ENCODE measurements around the gene ADORA2B.

The ADORA2B gene

DNA sequence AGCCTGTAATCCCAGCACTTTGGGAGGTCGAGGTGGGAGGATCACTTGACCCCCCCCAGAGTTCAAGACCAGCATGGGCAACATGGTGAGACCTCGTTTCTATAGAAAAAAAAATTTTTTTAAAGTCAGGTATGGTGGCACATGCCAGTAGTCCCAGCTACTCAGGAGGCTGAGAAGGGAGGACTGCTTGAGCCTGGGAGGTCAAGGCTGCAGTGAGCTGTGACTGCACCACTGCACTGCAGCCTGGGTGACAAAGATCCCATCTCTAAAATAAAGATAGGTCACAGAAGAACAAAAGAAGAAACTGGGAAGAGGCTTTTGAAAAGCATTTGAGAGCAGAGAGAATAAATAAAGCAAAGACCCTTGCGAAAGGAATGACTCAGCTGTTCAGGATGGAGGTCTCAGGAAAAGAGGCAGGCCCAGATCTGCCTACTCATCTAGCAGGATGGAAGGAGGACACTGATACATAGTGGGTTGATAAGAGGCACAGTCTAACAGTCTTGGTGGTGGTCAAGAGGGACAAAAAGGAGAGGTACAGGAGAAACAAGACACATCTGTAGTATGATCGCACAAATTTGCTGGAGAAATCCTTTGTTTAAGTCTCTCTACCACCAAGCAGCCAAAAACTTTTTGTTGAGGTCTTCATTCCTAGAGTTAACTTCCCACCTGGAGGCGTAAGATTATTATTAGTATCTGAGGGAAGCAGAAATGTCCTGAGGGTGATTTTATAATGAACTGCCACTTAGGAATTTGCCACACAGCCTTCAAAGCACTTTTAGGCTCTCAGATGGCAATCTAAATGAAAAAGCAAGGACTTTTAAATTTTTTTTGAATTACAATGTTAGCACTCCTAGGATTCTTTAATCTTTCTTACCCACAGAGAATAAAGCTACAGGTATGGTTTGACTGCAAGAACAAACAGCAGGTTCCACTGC, 37.0 kb downstream of the ADORA2B start:
- no peak for DNase-seq (ENCODE audit: low read depth in 2 of 2)

DNA sequence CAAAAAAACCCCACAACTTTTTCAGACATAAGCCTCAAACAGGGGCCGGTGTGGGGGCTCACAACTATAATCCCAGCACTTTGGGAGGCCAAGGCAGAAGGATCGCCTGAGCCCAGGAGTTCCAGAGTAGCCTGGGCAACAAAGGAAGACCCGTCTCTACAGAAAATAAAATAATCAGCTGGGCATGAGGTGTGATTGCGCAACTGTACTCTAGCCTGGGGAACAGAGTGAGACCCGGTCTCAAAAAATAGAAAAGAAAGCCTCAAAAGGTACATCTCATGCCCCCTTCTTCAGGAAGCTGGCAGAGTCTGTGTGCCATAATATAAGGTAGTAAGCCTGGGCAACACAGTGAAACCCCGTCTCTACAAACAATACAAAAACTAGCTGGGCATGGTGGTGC, 51.4 kb downstream of the ADORA2B start:
- DNase-seq (ENCODE audit: low read depth in 2 of 2): no peak

DNA sequence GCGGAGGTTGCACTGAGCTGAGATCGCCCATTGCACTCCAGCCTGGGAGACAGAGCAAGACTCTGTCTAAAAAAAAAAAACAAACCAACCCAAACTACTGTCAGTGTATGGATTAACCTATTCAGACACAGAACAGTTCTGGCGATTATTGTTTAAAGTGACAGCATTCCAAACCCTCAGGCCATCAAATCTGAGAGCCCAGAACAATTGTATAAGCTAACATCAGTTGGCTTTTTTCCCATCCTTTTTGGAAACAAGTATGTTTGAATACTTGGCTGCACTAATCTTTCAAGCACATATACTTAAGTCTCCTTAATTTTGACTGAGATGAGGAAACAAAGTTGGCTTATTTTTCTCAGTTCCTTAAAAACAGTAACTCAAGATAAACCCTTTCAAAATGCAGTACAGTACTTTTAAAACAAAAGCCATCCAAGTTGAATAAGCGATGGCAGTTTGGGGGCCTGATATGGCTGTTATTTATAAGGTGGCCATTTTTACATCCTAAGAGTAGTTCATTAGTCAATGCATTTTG, 53.2 kb downstream of the ADORA2B start:
- no peak for DNase-seq (ENCODE audit: low read depth in 2 of 2)

DNA sequence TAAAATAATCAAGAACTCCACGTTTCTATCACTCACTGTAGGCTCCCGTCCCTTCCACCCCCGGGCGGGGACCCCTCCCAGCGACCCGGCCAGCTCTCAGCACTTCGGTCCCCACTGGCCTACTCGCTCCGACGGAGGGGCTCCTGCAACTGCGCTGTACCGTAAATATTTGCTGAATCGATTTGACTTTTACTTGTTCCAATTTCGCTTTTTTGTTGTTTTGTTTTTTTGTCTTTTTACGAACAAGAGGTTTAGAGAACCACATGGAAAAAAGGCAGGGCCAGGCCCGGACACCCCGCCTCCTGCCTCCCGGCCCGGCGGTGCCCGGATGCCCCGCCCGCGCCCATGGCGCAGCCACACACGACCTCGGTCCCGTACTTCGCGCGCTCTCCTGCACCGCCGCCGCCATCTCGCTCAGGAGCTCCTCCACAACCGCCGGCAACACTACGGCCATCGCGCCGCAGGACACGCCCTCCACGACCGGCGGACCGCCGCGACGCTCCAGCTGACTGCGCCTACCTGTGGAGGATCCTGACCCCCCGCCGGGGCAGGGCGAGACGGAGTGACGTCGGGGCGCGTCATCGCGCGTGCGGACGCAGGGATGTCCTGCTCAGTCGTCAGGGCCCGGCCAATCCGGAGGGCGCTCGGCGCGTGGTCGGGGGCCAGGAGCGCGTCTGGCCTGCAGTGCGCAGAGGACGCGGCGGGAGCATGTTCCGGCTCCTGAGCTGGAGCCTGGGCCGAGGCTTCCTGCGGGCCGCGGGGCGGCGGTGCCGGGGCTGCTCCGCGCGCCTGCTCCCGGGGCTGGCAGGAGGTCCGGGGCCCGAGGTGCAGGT, 54.4 kb downstream of the ADORA2B start, which contains the start of the genes TTC19 and ZSWIM7:
TSS of gene TTC19 (plus strand) at position 684 of the 833 bp plus-strand sequence. CDS start at position 709, 25 bp downstream.
TSS of gene ZSWIM7 (minus strand) at position 564 of the 833 bp plus-strand sequence. CDS start at position 454, 110 bp downstream.
- peak; percentile 83 to 84 for DNase-seq (ENCODE audit: low read depth in 2 of 2)

DNA sequence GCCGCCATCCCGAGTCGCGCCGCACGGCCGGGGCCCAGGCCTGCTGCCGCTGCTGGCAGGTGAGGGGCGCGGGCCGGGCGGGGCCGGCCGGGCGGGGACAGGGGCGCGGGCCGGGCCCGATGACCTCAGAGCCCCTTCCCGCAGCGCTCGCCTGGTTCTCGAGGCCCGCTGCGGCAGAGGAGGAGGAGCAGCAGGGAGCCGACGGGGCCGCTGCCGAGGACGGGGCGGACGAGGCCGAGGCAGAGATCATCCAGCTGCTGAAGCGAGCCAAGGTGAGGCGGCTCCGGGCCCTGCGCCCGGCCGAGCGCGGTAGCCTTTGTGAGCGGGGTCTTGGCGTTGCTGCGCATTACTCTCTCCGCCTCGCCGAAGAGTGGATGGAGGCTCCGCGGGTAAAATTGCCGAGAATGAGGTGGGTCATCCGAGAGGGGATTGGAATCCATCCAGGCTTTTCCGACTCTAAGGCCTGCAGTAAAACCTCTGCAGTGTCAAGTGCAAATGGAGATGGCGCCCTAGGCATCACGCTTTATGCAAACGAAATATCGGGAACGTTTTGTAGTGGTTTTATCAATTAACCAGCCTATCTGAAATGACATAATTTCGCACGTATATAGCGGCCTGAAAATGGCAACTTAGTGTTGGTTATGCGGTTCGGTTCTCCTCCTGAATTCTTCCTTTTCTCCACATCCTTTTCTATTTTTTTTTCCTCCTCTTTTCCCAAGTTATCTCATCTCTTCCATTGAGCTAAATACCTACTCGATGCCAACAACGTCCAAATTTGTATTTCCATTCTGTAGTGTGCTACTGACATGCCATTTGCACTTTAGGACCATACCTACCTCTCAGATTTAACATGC, 55.3 kb downstream of the ADORA2B start:
- peak in 1 of 2 donors; percentile 8 for DNase-seq (ENCODE audit: low read depth in 2 of 2)

DNA sequence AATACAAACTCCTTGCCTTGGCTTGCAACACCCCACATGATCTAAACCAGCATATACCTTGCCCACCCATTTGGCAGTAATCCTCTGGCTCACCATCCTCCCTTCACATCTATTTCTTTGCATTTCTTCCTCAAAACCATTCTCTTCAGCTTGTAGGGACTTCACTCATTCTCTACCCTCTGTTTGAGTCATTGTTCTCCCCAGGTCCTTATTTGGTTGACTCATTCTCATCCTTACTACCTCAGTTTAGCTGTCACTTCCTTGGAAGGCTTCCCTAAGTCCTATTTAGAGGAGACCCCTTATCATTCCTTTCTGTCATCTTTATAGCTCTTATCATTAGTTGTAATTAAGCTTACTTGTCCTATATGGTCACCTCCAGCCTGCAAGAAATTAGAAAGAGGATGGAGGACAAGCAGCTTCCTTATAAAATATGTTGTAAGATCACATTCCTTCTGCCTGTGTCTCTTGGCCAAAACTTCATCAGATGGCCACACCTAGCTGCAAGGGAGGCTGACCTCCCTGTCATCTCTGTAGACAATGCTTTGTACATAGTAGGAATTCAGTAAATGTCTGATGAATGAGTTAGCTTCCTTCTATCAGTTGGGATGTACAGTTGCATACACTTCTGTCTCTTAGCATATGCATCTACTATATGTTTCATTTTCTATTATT, 56.4 kb downstream of the ADORA2B start:
- no peak for DNase-seq (ENCODE audit: low read depth in 2 of 2)

DNA sequence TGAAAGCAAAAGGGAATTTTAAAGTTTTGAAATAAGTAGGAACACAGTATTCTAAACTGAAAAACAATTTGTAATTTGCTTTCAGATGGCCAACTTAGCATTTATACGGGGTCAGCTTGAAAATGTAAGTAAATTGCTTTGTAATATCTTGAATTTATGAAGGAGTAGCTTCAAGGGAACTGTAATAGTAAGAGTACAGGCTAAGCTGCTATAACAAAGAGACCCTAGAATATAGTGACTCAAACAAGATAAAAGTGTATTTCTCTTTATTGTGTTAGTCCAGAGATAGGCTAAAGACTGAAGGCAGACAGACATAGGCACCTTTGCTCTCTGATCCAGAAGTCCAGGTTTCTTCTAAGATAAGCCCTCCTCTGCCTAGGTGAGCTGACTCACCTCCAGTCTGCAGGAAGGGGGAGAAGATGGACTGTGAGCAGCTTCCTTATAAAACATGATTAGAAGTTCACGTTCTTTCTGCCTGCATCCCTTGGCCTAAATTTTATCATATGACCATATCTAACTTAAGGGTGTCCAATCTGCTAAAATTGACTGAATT, 57.9 kb downstream of the ADORA2B start:
- no peak for DNase-seq (ENCODE audit: low read depth in 2 of 2)

DNA sequence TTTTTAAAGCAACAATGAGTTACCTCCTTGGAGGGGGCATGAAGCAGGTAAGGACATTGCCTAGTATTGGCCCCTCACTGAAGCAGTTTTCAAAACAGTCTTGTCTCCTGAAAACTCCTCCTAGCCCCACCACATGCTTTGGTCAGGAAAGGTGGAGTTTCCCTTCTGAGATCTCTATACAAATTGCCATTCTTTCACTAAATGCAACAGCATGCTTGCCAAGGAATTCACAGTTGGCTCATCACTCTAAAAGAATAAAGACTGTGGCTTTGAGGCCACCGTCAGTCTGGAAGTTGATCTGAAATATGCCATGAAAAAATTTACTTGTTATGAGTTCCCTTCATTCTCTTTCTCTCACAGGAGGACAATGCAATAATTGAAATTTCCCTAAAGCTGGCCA, 58.9 kb downstream of the ADORA2B start:
- no peak for DNase-seq (ENCODE audit: low read depth in 2 of 2)

DNA sequence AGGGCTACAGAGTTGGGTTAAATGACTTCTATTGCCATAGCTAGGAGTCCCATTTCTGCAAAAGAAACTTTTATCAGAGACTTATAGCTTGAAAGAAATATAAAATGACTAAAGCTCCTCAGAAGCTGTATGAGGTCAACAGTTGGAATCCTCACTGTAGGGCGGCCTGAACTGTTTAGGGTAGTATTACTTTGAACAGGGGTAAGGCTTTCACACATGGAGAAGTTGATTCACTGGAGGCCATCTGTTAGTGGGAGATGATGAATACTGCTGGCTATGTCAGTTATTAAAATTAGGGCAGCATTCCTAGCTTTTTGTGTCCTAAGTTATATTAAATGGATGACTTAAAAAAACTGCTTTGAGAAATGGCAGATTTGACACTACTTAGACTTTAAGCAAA, 60.7 kb downstream of the ADORA2B start:
- no peak for DNase-seq (ENCODE audit: low read depth in 2 of 2)

DNA sequence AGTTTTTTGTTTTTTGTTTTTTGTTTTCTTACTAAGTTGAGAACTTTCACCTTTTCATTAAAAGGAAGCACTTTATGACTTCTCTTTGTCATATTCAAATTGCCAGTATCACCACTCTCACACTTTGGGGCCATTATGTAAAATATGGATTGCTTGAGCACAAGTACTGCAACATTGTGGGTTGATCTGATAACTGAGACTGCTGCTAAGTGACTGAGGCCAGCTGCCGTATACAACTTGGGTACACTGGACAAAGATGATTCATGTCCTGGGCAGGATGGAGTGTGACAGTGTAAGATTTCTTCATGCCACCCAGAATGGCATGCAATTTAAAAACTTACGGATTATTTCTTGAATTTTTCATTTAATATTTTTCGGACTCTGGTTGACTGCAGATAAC, 62.5 kb downstream of the ADORA2B start:
- DNase-seq (ENCODE audit: low read depth in 2 of 2): no peak

DNA sequence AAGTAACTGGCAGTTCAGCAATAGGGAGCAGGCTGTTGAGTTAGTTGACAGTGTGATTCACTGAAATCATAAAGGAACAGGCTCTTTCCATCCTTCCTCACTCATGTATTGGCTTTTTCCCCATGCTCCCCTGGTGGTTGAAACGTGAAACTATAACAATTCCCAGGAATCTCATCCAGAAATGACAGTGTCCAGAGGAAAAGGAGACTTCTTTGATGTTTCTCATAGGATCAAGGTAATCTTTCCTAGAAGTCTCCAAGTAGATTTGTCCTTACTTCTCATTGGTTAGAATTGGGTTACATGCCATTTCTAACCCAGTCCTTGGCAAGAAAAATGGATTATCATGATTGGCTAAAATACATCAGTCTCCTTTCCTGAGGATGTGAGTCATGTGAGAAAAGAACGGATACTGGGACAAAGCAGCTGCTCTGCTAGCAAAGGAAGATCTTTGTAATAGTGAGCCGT, 69.0 kb downstream of the ADORA2B start:
- DNase-seq (ENCODE audit: low read depth in 2 of 2): no peak

DNA sequence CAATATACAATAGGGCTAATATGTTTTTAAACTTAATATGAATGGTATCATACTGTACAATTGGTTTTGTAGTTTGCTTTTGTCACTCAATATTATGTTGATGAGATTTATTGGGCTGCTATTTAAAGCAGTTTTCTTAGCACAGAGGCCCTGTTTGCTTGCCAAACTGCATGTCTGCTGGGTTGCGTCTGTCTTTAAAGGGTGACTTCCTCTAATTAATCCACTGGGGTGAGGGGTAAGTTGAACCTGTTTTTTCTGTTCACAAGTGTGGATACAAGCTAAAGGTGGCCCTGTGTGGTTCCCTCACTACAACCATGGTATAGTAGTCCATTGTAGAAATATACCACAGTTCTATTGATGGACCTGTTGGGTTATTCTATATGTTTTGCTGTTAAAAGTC, 74.4 kb downstream of the ADORA2B start:
- no peak for DNase-seq (ENCODE audit: low read depth in 2 of 2)

DNA sequence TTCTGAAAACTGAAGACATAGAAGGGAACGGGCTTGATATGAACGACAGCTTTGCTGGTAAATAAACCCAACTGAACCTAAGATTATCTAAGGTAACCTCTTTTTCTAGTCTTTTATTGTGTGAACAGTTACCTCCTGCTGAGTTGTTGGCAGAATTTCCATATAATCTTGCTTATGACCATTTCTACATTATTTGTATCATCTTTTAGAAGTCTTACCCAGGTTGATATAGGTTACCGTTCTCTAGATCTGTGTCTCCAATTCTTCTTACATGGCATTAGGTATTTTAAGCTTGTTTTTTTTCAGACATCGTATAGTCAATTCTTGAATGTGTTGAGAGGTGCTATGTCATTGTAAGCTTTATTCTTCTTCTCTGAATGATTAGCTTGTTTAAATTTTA, 79.0 kb downstream of the ADORA2B start:
- no peak for DNase-seq (ENCODE audit: low read depth in 2 of 2)

DNA sequence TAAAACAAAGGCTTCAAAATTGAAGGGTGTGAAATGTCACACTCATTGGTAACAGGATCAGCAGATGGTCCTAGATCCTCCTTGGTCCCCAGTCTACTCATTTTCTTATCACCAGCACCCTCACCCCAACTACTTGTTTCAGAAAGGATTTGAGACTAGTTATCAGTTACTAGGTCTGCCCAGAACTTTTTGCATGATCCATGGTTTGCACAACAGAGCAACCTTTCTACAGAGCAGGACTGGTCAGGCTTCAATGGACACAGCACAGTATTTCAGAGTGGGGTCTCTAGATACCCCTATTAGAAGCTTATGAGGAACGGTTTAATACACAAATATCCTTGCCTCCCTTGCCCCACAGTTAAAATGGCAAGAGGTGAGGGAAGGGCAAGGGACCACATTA, 80.3 kb downstream of the ADORA2B start:
- DNase-seq (ENCODE audit: low read depth in 2 of 2): no peak
